H4 (cell line): ENCODE data around the gene CYP19A1. TPM values are rescaled to one million over a fixed set of nuclear protein-coding genes. Genes with fewer than 3 reads are reported as not detected.
A peak's percentile ranks its signal among the peaks of the same experiment; 100 is the strongest.
"Not testable (repeated sequence)": the region's sequence is repeated elsewhere in the genome, so short reads cannot be mapped to it uniquely, and the experiment has no call there.

Experiments
- DNase-seq: peaks from one replicate; pipeline ENCODE4 v3.0.0-alpha.2; 2015; ENCODE audit warnings: low spot score
- total RNA-seq: library from RNA; depleted of rRNA; stranded (reverse); fragments of >200 nt; shearing (Covaris generic); gene quantifications from 2 replicates; pipeline ENCODE4 v1.2.3, GENCODE V29; 2014

The CYP19A1 gene
- total RNA-seq, 1 experiment from 2014 or later = 4.8 TPM

DNA sequence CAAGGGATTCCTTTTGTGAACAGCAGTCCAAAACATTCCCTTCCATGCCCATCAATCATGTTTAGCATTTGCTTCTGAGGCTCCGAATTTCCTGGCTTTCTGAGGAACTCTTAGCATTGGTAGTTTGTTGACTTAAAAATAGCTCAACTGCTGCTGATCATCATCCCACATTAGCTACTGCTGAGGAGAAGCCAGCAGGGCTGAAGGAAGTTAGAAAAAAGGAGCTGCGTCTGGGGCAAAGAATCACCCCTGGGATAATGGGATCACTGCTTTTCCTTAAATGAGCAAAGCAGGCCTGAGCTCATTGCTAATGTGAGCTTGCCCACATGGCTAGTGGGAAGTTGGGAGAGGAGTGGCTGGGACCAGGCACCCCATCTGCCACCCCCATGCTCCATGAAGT lies 39.8 kb downstream of the CYP19A1 start:
- DNase-seq = no peak

DNA sequence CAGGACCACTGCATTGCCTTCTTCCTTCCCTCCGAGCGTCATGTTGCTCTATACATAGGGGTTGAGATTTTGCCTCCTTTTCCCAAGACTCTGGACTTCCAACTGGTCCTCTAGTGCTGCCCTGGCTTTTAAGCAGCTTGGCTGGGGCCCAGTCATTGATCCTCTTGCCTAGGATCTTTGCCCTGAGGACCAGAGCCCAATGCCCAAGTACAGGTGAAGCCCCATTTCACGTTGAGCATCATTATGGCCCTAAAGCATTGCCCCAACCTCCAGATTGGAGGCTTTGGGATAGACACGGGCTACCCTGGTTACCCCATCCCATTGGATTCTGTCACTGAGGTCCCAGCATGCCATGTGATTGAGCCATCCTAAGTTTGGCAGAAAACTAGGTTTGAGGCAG lies 47.7 kb downstream of the CYP19A1 start:
- no peak for DNase-seq

DNA sequence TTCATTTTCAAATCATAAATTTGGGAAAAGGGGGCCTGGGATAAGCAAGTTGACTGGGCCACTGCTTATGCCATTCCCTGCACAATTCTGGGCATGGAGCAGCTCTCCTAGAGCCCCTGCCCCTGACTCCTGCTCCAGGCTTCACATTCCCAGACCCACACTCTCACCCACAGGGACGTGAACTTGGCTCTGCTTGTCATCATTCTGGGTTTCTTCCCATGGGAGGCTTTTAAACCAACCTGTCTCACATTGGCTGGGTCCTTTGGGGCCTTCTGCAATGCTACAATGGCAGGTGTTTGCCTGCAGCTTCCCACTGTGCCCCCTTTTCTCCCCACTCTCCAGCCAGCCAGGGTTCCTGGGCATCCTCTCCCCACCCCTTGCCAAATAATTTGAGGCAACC lies 49.1 kb downstream of the CYP19A1 start:
- DNase-seq = no peak

DNA sequence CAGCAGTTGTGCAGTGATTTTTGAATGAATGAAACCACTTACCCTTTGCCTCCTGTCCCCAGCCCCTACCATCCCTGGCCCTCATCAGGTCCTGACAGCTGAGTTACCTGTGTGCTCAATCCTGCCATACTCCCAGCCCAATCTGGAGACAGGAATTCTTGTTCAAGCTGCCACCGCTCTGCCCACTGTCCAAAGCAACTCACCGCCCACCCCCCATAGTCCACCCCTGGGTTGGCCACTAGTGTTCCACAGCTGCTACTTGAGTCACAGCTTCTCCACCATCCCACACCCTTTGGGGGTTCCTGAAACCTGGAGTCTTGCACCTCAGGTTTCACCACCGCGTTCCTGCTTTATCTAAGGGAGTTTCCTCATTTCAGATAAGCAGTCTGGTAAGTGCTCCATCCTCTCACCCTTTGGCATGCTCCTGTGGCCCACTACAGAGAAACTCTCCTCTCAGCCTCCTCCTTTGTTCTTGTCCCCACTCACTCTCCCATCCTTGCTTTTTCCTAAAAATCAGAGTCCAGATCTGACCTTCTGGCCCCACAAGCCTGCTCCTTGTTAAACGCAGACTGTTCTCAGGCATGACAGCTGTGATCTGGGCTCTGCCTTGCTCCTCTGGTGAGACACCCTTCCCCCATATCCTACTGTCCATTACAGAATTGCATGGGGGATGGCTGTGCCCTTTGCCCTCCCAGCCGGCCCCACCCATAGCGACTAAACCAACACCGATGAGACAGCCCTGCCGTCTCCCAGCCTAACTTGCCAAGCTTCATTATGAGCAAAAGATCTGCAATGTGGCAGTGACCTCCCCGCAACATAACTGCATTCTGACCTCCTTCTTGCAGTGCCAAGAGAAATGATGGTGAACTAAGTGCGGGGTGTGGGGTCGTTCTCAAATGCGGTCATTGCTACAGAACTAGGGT lies 50.0 kb downstream of the CYP19A1 start:
- DNase-seq = no peak

DNA sequence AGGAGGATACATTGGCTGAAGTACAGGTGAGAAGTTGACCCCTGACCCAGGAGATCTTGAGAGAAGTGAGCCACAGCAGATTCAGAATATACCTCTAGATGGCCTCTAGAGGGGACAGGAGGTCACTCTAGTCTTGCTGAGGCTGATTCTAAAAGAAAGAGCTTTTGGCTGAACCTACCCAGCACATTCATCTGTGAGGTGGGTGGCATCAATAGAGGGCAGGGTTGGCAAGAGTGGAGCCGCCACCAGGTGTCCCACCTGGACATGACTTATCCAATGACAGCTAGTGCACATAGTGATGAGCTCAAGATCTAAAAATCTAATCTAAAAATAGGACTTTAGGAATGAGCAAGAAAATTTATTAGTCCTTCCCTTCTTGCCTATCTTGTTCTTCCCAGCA lies 51.6 kb downstream of the CYP19A1 start:
- DNase-seq = peak; percentile 22

DNA sequence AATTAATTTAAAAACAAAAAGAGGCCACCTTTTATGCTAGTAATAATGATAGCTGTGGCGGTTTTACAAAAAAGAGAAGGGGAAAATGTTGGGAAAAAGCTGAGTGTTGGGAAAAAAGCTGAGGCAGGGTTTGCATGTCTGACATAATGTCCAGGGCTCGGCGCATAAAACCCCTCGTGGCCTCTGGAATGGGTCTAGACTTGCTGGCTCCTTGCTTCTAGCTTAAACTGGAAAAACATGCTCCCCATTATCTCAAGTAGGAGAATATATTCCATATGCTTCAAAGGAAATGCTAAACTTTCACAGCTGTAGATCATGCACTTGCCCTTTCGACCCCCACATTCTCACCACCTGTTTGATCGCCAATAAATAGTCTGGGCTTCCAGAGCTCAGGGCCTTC lies 53.0 kb downstream of the CYP19A1 start:
- no peak for DNase-seq

DNA sequence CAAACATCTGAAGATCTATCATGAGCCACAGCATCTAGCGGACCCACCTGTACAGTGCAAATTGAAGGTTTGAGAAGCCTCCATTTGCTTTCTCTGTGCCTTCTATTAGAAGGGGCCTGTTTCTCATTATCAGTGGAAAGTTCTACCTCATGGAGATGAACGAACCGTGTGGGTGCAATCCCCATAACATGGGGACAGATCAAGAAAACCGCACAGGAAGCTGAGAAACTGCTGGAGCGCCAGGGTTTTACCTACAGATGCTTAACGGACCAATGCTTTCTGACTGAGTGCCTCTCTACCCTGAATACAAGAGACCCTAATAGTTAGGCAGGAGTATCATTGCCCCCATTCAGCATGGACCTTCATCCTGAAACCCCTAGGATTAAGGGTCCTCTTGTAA lies 53.5 kb downstream of the CYP19A1 start:
- DNase-seq = no peak

DNA sequence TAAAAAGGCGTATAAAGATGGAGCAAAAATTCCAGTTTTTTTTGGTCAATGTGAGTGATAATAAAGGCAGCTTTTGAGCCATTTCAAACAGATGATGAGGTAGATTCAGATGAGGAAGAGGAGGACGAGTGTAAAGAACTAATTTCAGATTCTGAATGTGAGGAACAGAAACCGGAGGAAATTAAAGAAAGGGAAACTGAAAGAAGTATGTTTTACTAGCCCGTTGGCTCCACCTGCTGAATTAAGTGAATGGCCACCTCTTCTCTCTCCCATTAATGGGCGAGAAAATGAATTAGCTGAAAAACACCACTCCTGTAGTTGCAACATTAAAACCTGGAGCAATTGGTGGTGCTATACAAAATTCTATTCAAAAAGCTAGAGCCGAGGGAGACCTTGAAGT lies 55.4 kb downstream of the CYP19A1 start:
- no peak for DNase-seq

DNA sequence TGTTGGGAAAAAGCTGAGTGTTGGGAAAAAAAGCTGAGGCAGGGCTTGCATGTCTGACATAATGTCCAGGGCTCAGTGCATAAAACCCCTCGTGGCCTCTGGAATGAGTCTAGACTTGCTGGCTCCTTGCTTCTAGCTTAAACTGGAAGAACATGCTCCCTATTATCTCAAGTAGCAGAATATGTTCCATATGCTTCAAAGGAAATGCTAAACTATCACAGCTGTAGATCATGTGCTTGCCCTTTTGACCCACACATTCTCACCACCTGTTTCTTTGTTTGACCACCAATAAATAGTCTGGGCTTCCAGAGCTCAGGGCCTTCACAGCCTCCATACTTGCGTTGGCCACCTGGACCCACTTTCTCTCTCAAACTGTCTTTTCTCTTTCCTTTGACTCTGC lies 56.2 kb downstream of the CYP19A1 start:
- DNase-seq = not testable (repeated sequence)

DNA sequence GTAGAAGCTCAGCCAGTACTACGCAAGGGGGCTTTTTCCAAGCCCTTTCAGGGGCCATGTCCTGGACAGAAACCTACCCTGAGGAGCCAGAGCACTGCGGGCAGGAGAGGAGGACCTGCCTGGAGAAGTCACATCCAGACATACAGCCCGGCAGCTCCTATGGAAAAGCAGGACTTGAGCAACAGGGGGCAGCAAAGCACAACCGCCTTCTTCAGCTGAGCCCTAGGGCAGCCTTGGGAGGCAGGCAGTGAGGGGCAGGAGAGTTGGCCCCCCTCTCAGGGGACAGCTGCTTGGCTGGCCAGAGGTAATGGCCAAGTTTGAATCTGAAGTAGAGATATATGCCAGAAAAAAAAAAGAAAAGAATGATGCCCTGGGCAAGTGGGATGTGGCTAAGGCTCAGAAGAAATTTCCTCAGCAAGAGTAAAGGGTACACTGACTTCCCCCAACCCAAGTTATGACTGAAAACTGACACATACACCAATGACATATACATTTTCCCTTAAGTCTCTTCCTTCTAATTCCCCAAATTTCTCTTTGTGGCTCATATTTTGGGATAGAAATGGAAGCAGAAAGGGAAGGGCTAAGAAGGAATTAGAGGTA lies 56.9 kb downstream of the CYP19A1 start:
- DNase-seq = peak; percentile 64

DNA sequence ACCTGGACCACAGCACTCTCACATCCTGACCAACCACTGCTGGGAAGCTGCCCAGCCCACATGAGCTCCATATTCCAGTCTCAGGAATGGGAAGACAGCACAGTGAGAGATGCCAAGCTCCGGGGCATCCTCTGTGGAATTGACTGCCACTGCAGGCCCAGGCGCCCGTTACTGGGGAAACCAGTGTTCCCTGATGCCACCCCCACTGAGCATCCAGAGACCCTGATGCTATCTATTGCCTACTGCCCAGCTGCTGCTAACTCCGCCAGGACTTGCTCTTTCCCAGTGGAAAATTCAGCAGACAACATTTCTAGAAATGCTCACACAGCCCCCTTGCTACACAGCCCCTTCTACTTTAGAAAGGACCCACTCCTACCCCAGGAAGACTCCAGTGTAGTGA lies 57.6 kb downstream of the CYP19A1 start:
- no peak for DNase-seq

DNA sequence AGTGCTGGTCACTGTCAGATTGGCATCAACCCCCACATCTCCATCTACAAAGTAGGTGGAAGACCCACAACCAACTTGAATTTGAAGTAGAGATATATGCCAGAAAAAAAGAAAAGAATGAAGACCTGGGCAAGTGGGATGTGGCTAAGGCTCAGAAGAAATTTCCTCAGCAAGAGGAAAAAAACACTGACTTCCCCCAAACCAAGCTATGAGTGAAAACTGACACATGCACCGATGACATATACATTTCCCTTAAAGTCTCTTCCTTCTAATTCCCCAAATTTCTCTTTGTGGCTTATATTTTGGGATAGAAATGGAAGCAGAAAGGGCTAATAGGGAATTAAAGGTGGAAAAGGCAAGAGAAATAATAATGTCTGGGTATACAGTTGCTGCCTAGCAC lies 59.0 kb downstream of the CYP19A1 start:
- DNase-seq = no peak

DNA sequence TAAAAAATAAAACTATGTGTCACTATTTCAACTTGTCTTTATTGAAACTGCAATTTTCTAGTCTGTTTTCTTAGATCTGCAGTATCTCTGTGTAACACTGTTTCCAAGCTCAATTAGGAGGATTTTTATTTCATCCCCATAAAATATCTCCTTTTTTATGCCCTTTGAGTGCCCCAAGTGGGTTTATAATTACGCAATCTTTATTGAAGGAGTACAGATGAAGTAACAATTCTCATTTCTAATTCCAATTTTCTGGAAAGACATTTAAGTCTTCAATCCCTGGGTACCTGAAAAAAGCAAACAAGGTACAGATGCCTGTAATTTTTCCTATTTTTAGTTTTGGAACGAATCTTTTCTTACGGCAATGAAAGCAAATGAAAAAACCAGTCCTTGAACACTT lies 61.3 kb downstream of the CYP19A1 start:
- no peak for DNase-seq

DNA sequence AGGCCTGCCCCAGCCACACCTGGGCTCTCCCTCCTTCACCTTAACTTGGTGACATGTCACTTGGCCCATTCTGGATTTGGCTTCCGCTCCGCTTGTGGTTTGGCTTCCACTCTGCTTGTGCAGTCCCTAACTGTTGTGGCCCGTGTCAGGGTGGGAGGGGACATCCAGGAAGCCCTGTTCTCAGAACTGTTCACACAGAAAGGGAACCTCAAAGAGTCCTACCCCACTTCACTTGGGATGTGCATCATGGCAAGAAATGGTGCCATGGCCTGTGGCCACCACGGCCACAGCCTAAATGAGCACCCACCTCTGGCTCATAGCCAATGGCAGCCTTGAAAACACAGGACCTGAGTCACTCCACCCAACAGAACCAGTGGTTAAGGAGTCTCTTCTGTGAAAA lies 63.4 kb downstream of the CYP19A1 start:
- DNase-seq = no peak

DNA sequence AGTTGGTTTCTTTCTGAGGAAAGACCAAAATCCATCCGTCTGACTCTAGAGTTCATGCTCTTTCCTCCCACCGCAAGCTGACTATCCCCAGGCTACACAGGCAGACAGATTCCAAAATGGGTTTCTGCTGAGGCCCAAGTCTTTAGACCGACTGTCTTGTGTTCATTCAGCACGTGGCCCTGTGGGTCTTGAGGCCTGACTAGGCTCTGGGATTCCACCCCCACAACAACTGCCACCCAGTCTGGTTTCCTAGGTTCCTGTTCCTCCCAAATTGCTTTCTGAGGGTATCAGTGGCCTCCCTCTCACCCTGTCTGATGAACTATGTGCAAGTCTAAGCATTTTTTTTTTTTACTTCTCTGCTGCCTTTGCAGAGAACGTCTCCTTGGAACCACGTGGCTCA lies 67.7 kb downstream of the CYP19A1 start:
- no peak for DNase-seq

DNA sequence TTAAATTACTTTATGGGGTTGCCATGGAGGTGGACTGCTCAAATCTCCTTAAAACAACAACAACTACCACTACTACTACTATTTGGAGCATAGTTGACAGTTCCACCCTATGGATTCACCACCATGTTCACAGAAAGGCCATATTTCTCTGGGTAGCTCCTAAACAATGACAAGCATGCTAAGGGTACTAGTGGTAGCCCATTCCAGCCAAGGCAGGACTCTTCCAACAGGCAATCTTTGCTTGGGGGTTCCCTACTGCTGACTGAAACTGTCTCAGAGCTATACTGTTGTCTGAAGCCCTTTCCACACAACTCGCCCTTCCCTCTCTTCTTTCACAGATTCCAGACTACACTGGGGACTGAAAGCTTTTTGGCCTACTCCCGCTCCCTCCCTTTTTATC lies 68.9 kb downstream of the CYP19A1 start:
- DNase-seq = no peak

DNA sequence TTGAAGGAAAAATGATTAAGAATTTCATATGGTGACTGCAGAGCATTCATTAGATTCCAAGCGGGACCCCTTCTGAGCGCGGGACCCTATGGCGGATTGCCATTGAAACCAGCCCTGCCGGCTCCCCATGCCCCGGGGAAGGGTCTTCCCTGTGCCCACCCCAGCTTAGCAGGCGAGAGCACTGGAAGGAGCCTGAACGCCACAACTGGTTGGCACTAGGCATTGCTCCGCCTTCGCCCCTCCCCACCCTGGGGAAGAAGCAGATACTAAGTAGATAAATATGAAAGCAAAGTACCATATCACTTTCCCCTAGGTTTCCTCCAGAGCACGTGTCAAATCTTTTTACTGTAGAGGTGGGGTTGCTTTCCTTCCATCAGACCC lies 70.7 kb downstream of the CYP19A1 start:
- peak; percentile 16 for DNase-seq

DNA sequence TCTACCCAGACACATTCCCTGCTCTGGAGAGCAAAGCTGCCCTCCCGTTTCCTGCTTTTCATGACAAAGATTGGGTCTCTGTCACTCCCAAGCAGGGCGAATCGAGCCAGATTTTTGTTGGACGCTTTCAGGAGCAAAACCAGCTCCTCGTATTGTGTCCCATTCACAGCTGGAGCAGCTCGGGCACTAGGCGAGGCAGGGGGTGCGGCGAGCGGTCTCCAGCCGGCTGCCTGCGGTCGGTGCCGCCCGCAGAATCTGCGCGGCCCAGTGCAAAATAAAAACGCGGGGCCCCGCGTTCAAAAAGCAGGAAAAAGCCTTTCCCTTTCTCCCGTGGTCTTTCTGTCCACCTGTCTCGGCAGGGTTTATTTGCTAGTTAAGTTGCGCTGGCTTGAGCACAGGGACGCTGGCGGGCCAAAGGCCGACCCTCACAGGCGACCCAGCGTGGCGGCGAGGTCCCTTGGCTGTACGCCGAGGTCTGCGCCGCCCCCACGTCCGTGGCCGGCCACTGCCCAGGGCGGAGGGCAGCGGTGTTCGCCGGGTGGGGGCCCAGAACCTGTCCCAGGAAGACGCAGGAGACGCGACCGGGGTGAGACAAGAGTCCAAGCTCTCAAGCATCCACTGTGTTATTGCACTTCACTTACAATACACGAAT lies 71.2 kb downstream of the CYP19A1 start:
- no peak for DNase-seq

DNA sequence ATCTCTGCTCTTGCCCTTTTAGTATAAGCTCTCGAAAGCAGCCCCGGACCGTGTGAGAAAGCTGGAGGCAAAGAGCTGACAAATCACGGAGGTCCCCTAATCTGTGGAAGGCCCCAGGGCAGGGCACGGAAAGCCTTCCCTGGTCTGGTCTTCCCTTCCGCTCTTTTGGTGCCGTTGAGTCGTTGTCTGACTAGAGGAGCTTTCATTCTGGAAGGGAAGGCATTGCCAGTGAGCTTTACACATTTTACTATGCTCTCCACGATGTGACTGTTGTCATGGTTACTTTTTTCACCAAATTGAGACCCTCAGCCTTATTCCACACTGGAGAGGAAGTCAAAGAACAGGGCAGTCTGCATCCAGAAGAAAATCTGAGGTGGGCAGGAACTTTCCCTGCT lies 71.7 kb downstream of the CYP19A1 start:
- no peak for DNase-seq

DNA sequence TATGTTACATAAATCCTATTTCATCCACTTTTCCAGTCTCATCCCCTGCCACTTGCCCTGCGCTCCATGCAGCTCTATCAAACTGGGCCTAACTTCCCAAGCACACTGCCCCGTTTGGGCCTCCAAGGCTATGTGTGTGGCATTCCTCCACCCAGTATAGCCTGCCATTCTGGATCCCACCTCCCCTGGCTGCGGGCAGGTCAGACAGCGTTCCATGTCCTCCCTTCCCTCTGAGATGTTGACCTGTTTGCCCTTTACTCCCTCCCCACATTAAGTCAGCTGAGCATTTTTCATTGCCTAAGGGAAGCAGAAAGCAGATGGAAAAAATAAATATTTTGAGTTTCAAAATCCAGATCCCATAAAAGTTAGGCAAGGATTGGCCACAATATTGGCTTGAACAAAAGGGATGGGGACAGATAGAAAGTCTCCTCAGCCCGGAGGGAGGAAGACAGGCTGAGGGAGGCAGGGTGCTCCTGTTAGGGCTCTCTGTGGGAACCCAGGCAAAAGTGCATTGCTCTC lies 73.3 kb downstream of the CYP19A1 start:
- DNase-seq = no peak

DNA sequence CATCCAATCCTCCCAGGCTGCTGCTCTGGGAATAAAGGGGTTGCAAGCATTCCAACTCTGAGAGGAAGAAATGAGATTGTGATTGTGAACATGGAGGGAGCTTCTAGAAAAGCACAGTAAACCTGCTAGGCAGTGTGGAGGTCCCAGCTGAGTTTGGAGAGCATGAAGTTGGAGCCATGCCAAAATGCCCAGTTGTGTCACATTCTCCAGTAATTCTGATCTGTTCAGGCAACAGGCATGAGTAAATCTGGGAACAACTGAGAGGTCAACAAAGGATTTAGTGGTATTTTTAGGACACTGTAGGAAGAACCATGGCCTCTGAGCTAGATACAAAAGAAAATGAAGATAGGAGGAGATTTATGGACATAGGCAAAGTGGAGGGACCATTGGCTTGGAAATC lies 74.7 kb downstream of the CYP19A1 start:
- DNase-seq = no peak

DNA sequence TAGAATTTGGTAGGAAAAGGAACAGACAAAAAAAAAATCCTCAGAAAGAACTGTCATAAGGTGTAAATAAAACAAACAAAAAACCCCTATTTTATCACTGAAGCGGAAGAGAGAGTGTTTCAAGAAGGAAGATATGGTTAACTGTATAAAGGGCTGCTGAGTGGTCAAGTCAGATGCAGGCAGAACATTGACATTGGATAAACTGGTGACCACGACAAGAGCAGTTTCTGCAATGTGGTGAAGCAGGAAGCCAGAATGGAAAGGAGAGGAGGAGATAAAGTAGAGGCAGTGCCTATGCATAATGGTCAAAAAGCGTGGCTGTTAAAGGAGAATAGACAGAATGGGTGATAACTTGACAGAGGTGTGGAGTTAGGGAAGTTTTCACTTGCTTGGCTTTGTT lies 75.3 kb downstream of the CYP19A1 start:
- no peak for DNase-seq

DNA sequence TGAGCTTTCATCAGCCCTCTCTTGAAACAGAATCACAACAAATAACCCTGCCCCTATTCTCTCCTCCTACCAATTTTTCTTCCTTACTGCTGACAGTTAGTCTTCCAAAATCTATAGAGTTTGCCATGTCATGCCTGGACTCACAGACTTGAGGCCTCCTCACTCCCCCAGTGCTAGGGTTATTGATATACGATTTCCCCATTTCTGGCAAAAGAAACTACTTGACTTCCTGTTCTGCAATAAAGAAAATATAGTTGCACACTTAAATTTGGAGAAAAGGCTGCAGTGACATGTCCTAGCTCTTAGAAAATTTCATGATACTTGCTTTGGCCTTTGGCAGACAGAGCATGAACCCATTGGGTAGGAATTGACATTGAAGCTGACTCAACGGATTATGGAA lies 75.9 kb downstream of the CYP19A1 start:
- no peak for DNase-seq
